Measurements from ENCODE around the gene STOML3.

GRCh38 chr13:38998739-38999138 is 8.1 kb upstream of the STOML3 start:
- TF ChIP-seq CTCF (IDR thresholded peaks at IDR 0.05) = no peak
- TF ChIP-seq EZH2 (IDR thresholded peaks at IDR 0.05) = no peak

Data from neural progenitor cell (in vitro differentiated cells).